Mucosa of descending colon (tissue), 3 donors: ENCODE measurements around the gene ITM2A. TPM values are rescaled to one million over a fixed set of nuclear protein-coding genes. Genes with fewer than 3 reads are reported as not detected.

Experiments
- ATAC-seq: fragments of 200-7000 bp; cut with Tn5 transposase; one replicate; pipeline ENCODE4 v1.9.1; 2020; ENCODE audit warnings: mild to moderate bottlenecking, moderate library complexity
- DNase-seq, 3 donors: peaks; one replicate each; pipeline ENCODE4 v3.0.0-alpha.2; 2020
- H3K36me3 ChIP-seq: fragments of 200-600 bp; one replicate; pipeline ENCODE4 v1.8.0; 2021; ENCODE audit warnings: low read depth, mild to moderate bottlenecking
- H3K4me1 ChIP-seq: fragments of 200-600 bp; one replicate; pipeline ENCODE4 v1.8.0; 2021; ENCODE audit warnings: low read depth, mild to moderate bottlenecking
- H3K4me3 ChIP-seq: fragments of 200-600 bp; one replicate; pipeline ENCODE4 v1.8.0; 2021; ENCODE audit warnings: mild to moderate bottlenecking
- H3K9me3 ChIP-seq: fragments of 200-600 bp; one replicate; pipeline ENCODE4 v1.8.0; 2021; ENCODE audit warnings: mild to moderate bottlenecking
- CTCF ChIP-seq: fragments of 200-600 bp; IDR thresholded peaks from one replicate; pipeline ENCODE4 v1.8.0; 2022; ENCODE audit warnings: antibody characterized with exemption, mild to moderate bottlenecking
- intact Hi-C, 2 donors: fragments of 100-400 bp; cut with DNase I in 1 of 2; cut with micrococcal nuclease in 1 of 2; formaldehyde crosslinking; loops; one replicate each; pipeline versions ENCODE4 v1.11.0 to v1.11.1; 2022; cut with DNase I, micrococcal nuclease
- total RNA-seq, 3 donors: library from RNA; stranded (reverse); fragmentation: NEBNext Ultra II Directional in 2 of 3; extraction: Animal tissue kit (Norgen Biotek cat#: 25700) in 2 of 3; gene quantifications; one replicate each; pipeline versions ENCODE4 v1.2.1 to v1.2.4, GENCODE V29; 2021 to 2023
- donor health status: DM: no; HTN: no; CAD: no; lungs with moderate emphysema.
- donor health status: DM: no; HTN: no; CAD: no.
- donor health status: DM: no; HTN: yes; CAD: no.

ITM2A gene
- total RNA-seq, 3 donors from 2014 or later, result 14.5 to 36.0 (median 16.4) TPM

- Histone ChIP-seq H3K36me3 (no peaks in the 10 kb centered on the region), H3K9me3 (no peaks in the 10 kb centered on the region), H3K4me1 (no peaks in the 10 kb centered on the region), H3K4me3 (no peak overlapping the region)
- TF ChIP-seq CTCF, result no peak
- ATAC-seq (no peak), DNase-seq (no peak)
- intact Hi-C loops, result no loop called here
Observed at GRCh38 chrX:79364306-79364705, 2.8 kb downstream of the ITM2A start.

GRCh38 chrX:79361192-79361870 is 5.8 kb downstream of the ITM2A start:
- no peak for ATAC-seq
- intact Hi-C loops, result no loop called here
- DNase-seq, result no peak

GRCh38 chrX:79336869-79337815 is 30.0 kb downstream of the ITM2A start:
- Histone ChIP-seq H3K36me3 (no peaks in the 10 kb centered on the region), H3K9me3 (no peaks in the 10 kb centered on the region), H3K4me3 (no peak overlapping the region), H3K4me1 (no peaks in the 10 kb centered on the region)
- ATAC-seq, result no peak
- TF ChIP-seq CTCF, result no peak
- no peak for DNase-seq
- intact Hi-C loops, result no loop called here

More at GRCh38 chrX:79361192-79361870, 5.8 kb downstream of the ITM2A start:
- Histone ChIP-seq H3K4me3 (no peak overlapping the region), H3K36me3 (no peaks in the 10 kb centered on the region), H3K4me1 (no peaks in the 10 kb centered on the region), H3K9me3 (no peaks in the 10 kb centered on the region)
- no peak for TF ChIP-seq CTCF

GRCh38 chrX:79330022-79330421 is 37.1 kb downstream of the ITM2A start:
- H3K4me1 ChIP-seq, result no peaks in the 10 kb centered on the region
- no peak for DNase-seq
- no peak for ATAC-seq
- H3K36me3 ChIP-seq, result no peaks in the 10 kb centered on the region
- no peak for TF ChIP-seq CTCF
- no peak overlapping the region for H3K4me3 ChIP-seq
- H3K9me3 ChIP-seq, result no peaks in the 10 kb centered on the region
- intact Hi-C loops, result no loop called here

- no peaks in the 10 kb centered on the region for H3K36me3 ChIP-seq
- DNase-seq (peak in 2 of 3 donors; percentile 20 to 23), ATAC-seq (peak; percentile 54)
- H3K4me1 ChIP-seq, result no peaks in the 10 kb centered on the region
- H3K9me3 ChIP-seq, result no peaks in the 10 kb centered on the region
- H3K4me3 ChIP-seq, result no peak overlapping the region
- TF ChIP-seq CTCF, result no peak
- intact Hi-C loops, result no loop called here
Observed at GRCh38 chrX:79325263-79325958, 41.7 kb downstream of the ITM2A start.

Other genes with a start within 250 kb of the ITM2A start
- gene GPR174, start 222.6 kb downstream of the ITM2A start, total RNA-seq, result 1 to 10 TPM; 1.2 to 2.3 (median 1.3) TPM